ENCODE measurements around the gene ASB5.

The ASB5 gene

DNA sequence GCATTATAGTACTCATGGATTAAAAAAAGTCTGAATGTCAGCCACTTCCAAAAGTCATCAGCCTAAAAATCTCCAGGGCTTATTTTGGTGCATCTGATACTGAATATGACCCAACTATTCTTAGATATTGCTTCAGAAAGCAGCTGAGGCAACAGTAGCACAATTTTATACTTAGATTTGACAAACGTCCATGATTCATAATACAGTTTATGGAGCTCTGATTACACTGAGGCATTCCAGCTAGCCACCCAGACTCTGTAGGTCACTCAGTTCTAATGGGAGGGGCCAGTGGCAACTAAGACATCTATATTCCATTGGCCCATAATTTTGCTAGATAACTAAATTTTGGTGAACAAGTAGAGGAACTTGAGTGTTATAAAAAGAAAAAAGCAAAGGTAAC lies 84.0 kb downstream of the ASB5 start:
- in situ Hi-C loops (cut with MboI; ENCODE audit: low sequenced_read_pairs) = no loop called here
